ENCODE measurements around the gene QRSL1.
"Not testable (repeated sequence)": the region's sequence is repeated elsewhere in the genome, so short reads cannot be mapped to it uniquely, and the experiment has no call there.

QRSL1 gene

GRCh38 chr6:106626485-106626884 is 2.9 kb upstream of the QRSL1 start:
- H3K27ac ChIP-seq = no peak overlapping the region
- no peak for TF ChIP-seq CTCF (conservative IDR thresholded peaks at IDR 0.05)

GRCh38 chr6:106627760-106628159 is 1.6 kb upstream of the QRSL1 start:
- not testable (repeated sequence) for H3K27ac ChIP-seq

- no peak for TF ChIP-seq CTCF (conservative IDR thresholded peaks at IDR 0.05)
- H3K27ac ChIP-seq = peak overlapping the region; percentile 77
These were observed 698 bp upstream of the QRSL1 start for GRCh38 chr6:106628658-106629102.

DNA sequence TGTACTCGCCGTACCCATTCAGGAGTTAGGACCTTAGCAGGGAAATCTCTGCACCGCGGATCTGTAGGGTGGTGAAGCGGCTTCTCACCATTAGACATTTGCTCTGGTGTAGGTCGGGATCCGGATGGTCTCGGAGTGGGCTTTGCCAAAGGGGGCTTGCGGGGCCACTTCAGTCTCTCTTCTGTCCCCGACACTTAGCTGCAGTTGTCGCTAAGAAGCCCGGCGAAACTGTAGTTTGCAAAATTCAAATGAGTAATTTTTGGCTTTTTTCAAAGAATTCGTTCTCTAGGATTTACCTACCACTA is 433 bp downstream of the QRSL1 start:
- H3K27ac ChIP-seq = peak overlapping the region; percentile 77
- no peak for TF ChIP-seq CTCF (conservative IDR thresholded peaks at IDR 0.05)

DNA sequence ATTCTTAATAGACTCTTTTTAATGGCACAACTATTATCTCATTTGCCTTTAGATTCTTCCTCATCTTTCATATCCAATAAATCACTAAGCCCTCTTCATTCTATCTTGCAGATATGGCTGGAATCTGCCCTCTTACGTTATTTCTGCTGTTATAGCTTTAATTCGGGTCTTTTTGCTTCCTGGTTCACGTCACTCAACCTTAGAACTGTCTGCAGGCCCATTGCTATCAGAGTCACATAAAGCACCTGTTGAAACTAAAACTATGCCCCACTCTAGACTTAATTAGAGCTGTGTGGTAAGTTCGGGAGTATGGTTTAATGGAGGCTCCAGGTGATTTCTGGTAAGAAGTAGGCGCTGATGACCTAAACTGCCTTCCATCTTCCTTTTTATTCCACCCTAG is 988 bp downstream of the QRSL1 start:
- peak overlapping the region; percentile 77; the same call in 1 of the 2 replicates for H3K27ac ChIP-seq
- TF ChIP-seq CTCF (conservative IDR thresholded peaks at IDR 0.05) = no peak

GRCh38 chr6:106631346-106631745 is 2.0 kb downstream of the QRSL1 start:
- H3K27ac ChIP-seq = no peak overlapping the region
- no peak for TF ChIP-seq CTCF (conservative IDR thresholded peaks at IDR 0.05)

GRCh38 chr6:106634565-106634964 is 5.2 kb downstream of the QRSL1 start:
- no peak overlapping the region for H3K27ac ChIP-seq
- TF ChIP-seq CTCF (conservative IDR thresholded peaks at IDR 0.05) = no peak

DNA sequence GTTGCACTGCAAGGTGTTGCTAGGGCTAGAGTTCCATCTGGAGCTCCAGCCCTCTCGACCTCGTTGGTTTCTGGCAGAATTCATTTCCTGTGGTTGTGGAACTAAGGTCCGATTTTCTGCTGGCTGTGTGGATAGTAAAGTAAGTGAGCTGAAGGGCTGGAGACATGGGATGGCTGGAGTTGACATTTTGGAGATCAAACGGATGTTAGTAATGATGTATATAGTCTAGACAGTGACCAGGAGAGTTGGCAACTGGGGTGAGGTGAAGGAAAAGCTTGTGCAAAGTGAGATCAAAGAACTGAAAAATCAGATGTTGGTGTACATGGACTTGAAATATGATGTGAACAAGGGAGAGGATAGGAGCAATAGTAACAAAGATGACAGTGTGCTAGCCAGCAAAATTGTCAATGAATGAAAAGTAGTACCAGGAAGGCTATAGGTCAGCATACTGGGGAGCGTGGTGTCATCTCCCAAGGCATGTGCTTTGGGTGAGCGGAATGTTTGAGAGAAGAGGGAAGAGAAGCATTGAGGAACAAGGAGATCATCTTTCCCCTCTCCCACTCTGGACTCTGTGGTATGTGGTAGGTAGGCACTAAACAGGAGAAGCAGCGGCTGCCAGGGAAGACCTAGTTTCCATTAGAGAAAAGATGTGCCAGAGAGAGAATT is 7.8 kb downstream of the QRSL1 start:
- no peak for TF ChIP-seq CTCF (conservative IDR thresholded peaks at IDR 0.05)
- no peak overlapping the region for H3K27ac ChIP-seq
